GM18519 (cell line): ENCODE results near the gene CDYL2.
"Not testable (repeated sequence)": the region's sequence is repeated elsewhere in the genome, so short reads cannot be mapped to it uniquely, and the experiment has no call there.

Source experiments
- ATAC-seq: cut with Tn5 transposase; IDR thresholded peaks from one replicate; pipeline ENCODE4 v1.9.1; 2021; ENCODE audit warnings: mild to moderate bottlenecking, moderate library complexity; ENCODE audit not compliant: unreplicated experiment, low FRiP score

CDYL2 gene

DNA sequence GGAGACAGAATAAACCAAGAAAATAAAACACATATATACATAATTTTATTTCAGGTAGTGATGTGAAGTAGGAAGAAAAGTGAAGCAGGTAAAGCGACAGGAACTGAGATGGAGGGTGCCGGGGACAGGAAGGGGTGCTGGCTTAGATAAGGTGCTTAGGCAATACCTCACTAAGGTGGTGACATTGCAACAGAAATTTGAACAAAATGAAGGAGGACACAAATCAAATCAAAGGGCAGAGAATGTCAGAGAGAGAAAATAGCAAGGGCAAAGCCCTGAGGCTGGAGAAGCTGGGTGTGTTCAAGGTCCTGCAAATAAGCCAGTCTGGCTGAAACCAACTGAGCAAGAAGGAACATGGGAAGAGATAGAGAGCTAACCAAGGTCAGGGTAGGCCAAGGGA lies 5.0 kb upstream of the CDYL2 start:
- ATAC-seq, result no peak

- no peak for ATAC-seq
Observed at GRCh38 chr16:80807906-80808305, 3.5 kb upstream of the CDYL2 start.

- no peak for ATAC-seq
Observed at GRCh38 chr16:80806927-80807340, 2.5 kb upstream of the CDYL2 start.

- no peak for ATAC-seq
Observed at GRCh38 chr16:80806289-80806688, 1.9 kb upstream of the CDYL2 start.

GRCh38 chr16:80804056-80804525 lies 307 bp downstream of the CDYL2 start:
- peak; percentile 29 for ATAC-seq

DNA sequence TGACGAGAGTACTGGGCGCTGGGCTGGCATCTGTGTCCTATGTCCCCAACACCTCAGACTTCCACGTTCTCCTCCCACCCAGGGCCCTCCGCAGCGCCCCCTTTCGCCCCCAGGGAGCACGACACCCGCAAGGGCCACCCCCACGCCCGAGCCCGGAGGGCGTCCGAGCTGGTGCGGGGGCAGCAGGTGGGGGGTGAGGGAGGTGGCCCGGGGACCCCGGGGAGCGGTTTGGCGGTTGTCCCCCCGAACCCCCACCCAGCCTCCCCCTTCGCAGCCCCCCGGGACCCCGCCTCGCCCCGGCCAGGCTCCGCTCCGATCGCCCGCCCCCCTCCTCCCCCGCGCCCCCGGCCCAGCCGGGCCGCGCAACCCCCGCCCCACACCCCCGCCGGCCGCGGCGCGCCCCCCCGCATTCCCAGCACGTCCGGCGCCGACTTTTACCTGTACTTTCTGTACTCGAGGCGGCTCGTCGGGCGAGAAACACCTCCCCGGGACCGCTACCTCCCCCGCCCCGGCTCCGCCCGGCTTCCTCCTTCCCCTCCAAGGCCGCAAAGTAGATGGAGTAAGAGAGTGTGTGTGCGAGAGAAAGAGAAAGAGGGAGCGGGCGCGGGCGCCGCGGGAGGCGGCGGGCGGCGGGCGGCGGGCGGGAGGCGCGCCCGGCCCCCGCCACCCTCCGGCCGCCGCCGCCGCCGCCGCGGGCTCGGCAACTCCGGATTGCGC lies 901 bp downstream of the CDYL2 start:
- no peak for ATAC-seq

GRCh38 chr16:80802902-80803301 lies 1.5 kb downstream of the CDYL2 start:
- ATAC-seq, result no peak

GRCh38 chr16:80802138-80802537 lies 2.3 kb downstream of the CDYL2 start:
- ATAC-seq, result no peak

GRCh38 chr16:80794071-80794470 lies 10.3 kb downstream of the CDYL2 start:
- ATAC-seq, result no peak

GRCh38 chr16:80792031-80792430 lies 12.4 kb downstream of the CDYL2 start:
- ATAC-seq, result no peak

DNA sequence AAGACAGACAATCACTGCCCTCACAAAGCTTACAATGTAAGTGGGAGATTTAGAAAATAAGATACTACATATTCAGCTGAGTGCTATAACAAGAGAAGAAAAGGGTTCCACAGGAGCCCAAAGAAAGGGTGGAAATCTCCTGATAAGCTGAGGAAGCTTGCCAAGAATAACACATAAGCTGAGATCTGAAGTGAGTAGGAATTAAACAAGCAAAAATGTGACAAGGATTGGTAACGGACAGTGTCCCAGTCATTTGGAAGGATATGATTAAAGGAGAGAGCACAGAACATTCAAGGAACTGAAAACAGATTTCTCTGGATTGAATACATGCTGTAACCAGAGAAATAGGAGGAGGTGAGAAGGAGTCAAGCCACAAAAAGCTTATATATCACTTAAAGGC lies 13.0 kb downstream of the CDYL2 start:
- no peak for ATAC-seq

GRCh38 chr16:80790751-80791150 lies 13.6 kb downstream of the CDYL2 start:
- ATAC-seq, result no peak

DNA sequence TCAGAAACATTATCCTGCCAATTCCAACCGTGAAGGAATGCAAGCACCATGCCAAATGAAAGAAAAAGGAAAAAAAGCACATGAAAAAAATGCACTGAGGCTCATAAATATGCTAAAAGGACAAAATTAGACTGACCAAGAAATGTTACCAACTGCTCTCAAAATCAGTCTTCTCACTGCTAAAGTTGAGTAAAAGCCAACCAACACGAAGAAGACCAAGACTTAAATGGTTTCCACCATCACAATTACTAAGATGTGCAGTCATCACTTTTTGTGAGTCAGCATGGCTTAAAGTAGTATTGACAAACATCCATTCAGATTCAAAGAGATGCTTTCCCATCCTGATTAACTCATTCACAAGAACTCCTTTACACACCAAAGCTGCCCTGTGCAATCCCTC lies 16.4 kb downstream of the CDYL2 start:
- ATAC-seq, result no peak

DNA sequence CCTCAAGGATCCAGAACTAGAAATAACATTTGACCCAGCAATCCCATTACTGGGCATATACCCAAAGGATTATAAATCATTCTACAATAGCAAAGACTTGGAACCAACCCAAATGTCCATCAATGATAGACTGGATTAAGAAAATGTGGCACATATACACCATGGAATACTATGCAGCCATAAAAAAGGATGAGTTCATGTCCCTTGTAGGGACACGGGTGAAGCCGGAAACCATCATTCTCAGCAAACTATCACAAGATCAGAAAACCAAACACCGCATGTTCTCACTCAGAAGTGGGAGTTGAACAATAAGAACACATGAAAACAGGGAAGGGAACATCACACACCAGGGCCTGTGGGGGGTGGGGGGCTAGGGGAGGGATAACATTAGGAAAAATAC lies 17.8 kb downstream of the CDYL2 start:
- not testable (repeated sequence) for ATAC-seq

GRCh38 chr16:80784951-80785350 lies 19.4 kb downstream of the CDYL2 start:
- no peak for ATAC-seq

DNA sequence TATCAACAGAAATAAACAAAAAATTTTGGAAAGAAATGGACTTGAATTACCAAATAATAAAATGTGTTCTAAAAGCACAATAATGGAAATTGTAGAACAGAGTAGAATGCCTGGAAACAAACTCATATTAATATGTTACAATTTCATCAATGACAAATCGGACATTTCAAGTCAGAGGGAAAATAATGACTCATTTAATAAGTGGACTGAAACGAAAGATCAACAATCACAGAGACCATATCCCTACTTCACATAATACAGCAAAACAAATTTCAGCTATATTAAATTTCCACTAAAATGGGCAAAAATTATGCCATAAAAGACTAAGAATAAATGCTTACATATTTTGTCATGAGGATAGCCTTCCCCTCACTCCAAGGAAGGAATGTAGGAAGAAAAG lies 25.7 kb downstream of the CDYL2 start:
- ATAC-seq, result no peak

- ATAC-seq, result no peak
Observed at GRCh38 chr16:80776856-80777255, 27.5 kb downstream of the CDYL2 start.

- ATAC-seq, result no peak
Observed at GRCh38 chr16:80775450-80775849, 28.9 kb downstream of the CDYL2 start.

- no peak for ATAC-seq
Observed at GRCh38 chr16:80766798-80767197, 37.6 kb downstream of the CDYL2 start.

GRCh38 chr16:80759419-80760162 lies 44.8 kb downstream of the CDYL2 start:
- no peak for ATAC-seq

DNA sequence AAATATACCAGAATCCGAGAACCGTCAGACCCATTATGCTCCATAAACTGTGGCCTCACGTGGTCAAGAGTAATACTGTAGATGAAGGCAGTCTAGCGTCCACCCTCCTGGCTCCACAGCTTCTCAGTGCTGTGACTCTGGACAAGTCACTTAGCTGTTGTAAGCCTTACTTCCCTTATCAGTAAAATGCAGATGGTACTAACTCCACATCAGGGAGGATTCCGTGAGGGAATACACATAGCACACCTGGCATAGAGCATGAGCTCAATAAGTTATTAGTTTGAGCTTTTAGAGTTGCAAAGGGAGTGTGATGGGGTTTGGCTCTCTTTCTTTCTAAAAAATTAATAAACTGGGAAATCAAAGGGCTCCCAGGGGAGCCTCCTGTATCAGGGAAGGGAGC lies 49.9 kb downstream of the CDYL2 start:
- no peak for ATAC-seq

DNA sequence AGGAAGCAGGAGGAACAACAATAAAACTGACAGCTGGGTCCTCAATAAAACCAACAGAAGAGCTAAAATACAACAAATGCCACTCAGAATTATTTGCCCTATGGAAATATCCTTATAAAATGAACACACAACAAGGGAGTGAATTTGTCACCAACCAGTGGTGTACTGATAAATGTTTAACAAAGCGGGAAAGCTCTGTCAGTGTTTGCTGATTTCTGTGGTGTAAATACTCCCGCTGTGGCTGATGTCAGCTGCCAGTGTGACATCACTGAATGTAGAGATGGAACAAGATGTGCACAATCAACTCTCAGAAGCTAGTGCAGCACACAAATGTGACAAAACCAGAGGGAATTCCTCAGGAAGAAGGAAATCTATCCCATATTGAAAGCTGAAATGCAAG lies 51.9 kb downstream of the CDYL2 start:
- no peak for ATAC-seq
